GM19328 (cell line): ENCODE measurements around the gene TRIM41.
A peak's percentile ranks its signal among the peaks of the same experiment; 100 is the strongest.
"Not testable (repeated sequence)": the region's sequence is repeated elsewhere in the genome, so short reads cannot be mapped to it uniquely, and the experiment has no call there.

ENCODE experiments used
- ATAC-seq: cut with Tn5 transposase; IDR thresholded peaks from one replicate; pipeline ENCODE4 v1.9.1; 2021; ENCODE audit warnings: mild to moderate bottlenecking, moderate library complexity; ENCODE audit not compliant: unreplicated experiment

Gene TRIM41

DNA sequence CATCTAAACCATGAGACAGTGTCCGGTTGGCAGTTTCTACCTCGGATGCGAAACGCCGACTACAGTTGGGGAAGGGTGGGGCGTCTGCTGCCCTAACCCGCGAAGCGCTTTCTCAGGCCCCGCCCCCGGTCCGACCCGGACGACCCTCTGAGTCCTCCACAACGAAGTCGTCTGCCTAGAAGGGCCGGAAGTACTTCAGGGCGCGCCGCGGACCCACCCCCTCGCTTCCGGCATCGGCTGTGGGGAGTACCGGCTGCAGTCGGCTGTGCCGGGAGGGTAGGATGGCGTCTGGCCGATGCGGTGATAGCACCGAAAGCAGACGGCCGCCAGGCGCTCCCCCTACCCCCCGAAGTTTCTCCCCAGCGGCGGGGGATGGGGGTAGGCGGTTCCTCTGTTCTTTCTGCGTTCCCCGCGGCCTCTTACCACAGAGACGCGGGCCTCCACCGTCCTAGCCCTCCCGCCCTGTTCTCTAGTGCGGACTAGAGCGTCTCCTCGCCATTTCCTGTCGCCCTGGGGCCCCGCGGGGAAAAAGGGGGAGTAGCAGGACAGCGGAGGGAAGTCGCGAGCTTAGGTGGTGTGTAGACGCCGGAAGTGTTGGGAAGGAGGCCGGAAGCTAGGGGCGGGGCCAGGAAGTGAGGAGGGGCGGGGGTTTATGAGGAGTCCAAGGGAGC, at the start of gene TRIM41:
TRIM41 (plus strand) TSS at position 224 of the 671 bp plus-strand sequence. CDS start 719 bp downstream, outside the sequence.
- ATAC-seq, result peak; percentile 62

GRCh38 chr5:181173420-181174342, 49.4 kb upstream of the TRIM41 start:
- ATAC-seq, result no peak

DNA sequence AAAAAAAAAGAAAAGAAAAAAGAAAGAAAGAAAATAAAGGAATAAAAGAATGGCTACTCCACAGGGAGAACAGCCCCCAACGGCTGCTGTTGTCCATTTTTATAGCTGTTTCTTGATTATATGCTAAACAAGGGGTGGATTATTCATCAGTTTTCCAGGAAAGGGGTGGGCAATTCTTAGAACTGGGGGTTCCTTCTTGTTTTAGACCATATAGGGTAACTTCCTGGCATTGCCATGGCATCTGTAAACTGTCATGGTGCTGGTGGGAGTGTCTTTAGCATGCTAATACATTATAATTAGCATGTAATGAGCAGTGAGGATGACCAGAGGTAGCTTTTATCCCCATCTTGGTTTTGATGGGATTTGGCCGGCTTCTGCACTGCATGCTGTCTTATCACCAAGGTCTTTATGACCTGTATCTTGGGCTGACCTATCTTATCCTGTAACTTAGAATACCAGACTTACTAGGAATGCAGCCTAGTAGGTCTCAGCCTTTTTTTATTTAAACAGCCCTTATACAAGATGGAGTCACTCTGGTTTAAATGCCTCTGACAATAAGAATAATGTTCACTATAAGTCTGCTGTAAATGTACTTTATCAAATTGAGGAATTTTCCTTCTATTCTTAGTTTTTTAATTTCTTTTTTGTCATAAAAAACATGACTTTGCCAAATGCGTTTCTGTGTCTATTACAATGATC, 46.7 kb upstream of the TRIM41 start:
- no peak for ATAC-seq

GRCh38 chr5:181177559-181177958, 45.5 kb upstream of the TRIM41 start:
- not testable (repeated sequence) for ATAC-seq

- peak; percentile 51 for ATAC-seq
Measured at GRCh38 chr5:181181650-181182565, 41.2 kb upstream of the TRIM41 start.

GRCh38 chr5:181182651-181183050, 40.4 kb upstream of the TRIM41 start:
- ATAC-seq, result no peak

DNA sequence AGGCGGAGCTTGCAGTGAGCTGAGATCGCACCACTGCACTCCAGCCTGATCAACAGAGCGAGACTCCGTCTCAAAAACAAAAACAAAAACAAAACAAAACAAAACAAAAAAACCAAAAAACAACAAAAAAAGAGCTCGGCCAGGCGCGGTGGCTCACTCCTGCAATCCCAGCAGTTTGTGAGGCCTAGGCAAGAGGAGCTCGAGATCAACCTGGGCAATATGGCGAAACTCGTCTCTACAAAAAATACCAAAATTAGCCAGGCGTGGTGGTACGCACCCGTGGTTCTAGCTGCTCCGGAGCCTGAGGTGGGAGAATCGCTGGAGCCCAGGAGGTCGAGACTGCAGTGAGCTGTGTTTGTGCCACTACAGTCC, 38.2 kb upstream of the TRIM41 start:
- no peak for ATAC-seq

GRCh38 chr5:181185560-181185959, 37.5 kb upstream of the TRIM41 start:
- ATAC-seq, result no peak

- no peak for ATAC-seq
Measured at GRCh38 chr5:181186022-181186421, 37.1 kb upstream of the TRIM41 start.

DNA sequence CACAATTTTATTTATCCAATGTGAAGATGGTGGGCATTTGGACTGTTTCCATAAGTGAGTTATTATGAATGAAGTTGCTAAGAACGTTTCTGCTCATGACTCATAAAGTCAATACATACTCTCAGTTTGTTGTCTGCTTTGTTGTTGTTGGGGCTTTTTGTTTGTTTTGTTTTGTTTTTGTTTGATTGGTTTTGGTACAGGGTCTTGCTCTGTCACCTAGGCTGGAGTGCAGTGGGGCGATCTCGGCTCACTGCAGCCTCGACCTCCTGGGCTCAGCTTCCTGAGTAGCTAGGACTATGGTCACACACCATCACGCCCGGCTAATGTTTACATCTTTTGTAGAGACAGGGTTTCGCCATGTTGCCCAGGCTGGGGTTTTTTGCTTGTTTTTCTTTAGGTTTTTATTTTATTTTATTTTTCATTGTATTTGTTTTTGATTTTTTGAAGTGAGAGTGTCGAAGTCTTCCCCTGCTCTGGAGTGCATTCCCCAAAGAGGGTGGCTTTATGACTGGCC, 36.0 kb upstream of the TRIM41 start:
- ATAC-seq, result no peak

- ATAC-seq, result no peak
Measured at GRCh38 chr5:181187500-181188213, 35.4 kb upstream of the TRIM41 start.

- no peak for ATAC-seq
Measured at GRCh38 chr5:181188700-181189362, 34.2 kb upstream of the TRIM41 start.

DNA sequence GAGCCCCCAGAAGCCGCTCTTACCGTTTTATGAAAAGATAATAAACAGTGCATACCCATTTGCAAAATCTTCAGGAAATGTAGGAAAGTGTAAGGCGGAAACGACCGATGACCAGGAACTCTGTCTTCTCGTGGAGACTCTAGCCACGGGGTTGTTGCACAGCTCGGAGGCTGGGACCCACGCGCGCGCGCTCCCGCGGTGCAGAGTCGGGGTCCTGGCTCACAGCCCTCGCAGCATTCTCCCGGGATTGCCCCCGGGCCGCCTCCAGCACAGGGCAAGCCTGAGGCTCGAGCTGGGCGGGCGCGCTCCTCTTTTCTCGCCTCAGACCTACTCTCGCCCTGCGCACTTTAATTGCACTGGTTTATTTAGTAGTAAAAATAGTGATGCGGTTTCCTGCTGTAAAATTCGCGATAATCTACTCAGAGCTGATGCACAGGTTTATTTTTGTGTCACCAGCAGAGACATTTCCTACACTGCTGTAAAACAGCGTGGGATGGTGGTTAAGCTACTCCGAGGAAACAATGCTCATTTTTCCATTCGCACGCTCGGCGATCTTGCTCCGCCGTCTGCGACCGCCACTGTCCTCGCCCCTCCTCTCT, 33.6 kb upstream of the TRIM41 start:
- ATAC-seq, result no peak

DNA sequence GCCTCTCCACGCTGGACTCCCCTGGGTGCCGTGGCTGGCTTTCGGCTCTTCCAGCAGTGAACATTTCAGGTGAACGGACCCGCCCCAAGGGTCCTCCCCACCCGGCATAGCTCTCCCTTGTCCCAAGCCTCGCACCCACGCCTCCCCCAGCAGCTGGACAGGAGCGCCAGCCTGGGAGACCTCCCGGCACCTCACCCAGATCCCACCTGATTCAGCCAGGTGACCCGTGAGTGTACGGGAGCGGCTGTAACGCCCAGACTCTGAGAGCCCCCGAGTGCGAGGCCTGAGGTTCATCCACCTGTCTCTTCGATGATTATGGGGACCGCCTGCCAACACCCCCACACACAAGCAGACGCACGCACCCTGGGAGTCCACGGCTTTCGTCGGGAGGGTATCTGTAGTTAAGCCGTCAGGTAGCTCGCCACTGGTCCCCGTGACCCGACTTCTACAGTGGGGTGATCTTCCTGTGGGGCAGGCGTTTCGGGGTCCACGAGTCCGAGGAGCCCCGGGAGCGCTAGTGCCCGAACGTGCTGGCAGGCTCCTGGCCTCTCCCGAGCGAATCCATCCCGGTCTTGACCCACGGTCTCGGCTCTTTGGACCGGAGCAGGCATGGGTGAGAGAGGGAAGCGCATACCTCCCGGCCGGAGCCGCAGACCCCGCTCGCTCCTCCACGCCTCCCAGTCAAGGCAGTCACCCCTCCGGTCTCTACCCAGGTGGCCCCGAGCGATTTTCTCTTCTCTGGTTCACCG, 32.9 kb upstream of the TRIM41 start:
- ATAC-seq, result no peak

- no peak for ATAC-seq
Measured at GRCh38 chr5:181190711-181191525, 32.2 kb upstream of the TRIM41 start.

DNA sequence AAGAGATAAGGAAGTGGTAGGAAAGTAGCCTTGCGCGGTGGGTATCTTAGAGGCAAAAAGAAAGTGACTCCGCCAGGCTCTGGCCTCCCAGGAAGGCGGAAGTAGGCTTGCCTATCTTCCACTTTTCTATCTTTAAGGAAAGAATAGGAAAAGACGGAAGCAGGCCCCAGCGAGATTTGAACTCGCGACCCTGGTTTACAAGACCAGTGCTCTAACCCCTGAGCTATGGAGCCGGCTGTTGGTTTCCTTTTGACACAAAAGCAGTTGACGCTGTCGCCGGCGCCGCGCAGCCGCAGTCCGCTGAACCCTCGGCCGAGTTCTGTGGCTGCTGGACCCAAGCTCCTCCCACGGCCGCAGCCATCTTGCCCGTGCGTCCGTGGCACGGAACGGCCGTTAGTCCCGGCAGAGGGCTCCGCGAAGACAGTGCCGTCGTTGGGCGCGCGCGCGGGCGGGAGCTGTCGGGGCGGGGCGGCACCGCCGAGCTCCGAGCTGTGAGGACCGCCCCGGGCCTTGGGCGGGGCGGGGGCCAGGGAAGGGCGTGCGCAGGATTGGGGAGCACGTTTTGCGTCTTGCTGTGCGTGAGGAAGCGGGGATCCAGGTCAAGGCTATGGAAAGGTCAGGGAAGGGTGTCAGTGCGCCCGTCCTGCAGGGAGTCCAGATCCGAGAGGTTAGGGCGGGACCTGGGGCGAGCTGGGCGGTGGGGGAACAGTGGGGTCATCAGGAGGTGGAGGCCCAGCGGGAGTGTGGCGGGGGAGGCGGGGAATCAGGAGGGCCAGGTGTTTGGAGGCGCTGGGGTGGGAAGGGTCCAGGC, 31.4 kb upstream of the TRIM41 start:
- peak; percentile 60 for ATAC-seq
